K562 treated with DMSO at 1 percent for 48 hours (cell line): Measurements from ENCODE around the gene DMAC1. TPM values are rescaled to one million over a fixed set of nuclear protein-coding genes. Genes with fewer than 3 reads are reported as not detected.

Experiments
- total RNA-seq: library from RNA; unstranded; fragments of 300-600 nt; gene quantifications from 2 replicates; pipeline ENCODE4 v1.2.3, GENCODE V29; 2022; ENCODE audit warnings: low replicate concordance; ENCODE audit errors: extremely low read depth

The DMAC1 gene, protein sequence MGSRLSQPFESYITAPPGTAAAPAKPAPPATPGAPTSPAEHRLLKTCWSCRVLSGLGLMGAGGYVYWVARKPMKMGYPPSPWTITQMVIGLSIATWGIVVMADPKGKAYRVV
- total RNA-seq: not detected in 2 replicates

DNA sequence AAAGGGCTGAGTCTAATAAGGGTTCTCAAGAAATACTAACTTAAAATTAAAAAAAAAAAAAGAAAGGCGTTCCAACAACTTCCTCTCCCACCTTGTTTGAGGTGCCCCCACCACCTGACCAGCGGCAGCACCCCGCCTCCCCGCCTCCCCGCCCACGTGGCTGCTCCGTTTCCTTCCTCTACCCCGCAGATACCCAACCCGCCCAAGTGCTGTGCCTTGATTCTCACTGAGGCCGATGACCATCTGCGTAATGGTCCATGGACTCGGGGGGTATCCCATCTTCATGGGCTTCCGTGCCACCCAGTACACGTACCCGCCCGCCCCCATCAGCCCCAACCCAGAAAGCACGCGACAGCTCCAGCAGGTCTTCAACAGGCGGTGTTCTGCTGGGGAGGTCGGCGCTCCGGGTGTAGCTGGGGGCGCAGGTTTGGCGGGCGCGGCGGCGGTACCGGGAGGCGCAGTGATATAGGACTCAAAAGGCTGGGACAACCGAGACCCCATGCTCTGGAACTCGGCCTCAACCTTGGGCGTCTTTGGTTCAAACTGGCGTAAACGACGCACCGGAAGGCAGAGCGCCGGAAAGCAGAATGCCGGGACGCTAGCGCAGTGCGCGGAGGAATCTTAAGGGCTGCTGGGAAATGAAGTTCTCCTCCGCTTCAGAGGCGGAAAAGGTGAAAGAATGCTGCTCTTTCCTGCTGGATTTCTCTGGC, at the start of gene DMAC1:
DMAC1 (minus strand) TSS at position 545 of the 710 bp plus-strand sequence; CDS start at position 501, 44 bp downstream.

